Cardiac fibroblast (primary cell): ENCODE measurements around the gene CDH13.

Experiments used
- DNase-seq, 2 donors: peaks; one replicate each; pipeline versions ENCODE4 v3.0.0 to v3.0.0-alpha.2; 2010; ENCODE audit warnings: low read depth in 2 of 2
- H3K4me3 ChIP-seq, 2 donors: replicated peaks in 1 of 2; 1 replicate in 1 of 2; 2 replicates in 1 of 2; pipeline ENCODE4 v1.5.1; 2011; ENCODE audit warnings: low read depth in 2 of 2, low read length in 2 of 2, mild to moderate bottlenecking in 2 of 2, moderate library complexity in 1 of 2
- CTCF ChIP-seq: IDR thresholded peaks from one replicate; pipeline ENCODE4 v1.5.1; 2011; ENCODE audit warnings: low read depth, mild to moderate bottlenecking, low read length, inconsistent platforms

CDH13 gene

GRCh38 chr16:83449861-83450260 is 823.1 kb downstream of the CDH13 start:
- no peak for TF ChIP-seq CTCF
- no peak overlapping the region for H3K4me3 ChIP-seq
- no peak for DNase-seq

DNA sequence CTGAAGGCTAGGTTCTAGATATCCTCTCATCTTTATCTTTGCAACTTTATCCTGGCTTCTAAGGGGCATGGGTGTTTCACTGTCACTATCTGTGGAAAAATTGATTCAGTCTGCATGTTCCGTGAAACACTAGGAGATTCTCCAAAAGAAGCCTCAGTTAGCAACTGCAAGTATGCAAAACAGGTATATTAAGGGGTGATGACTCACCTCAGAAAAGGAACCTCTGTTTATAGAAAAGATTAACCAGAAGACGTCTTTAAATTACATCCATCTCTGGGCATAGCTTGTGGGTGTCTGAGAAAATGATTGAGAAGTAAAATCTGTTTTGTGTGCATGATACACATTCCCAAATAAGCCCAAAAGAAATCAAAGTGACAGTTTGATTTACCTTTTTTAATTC is 827.2 kb downstream of the CDH13 start:
- DNase-seq: no peak
- no peak overlapping the region for H3K4me3 ChIP-seq
- no peak for TF ChIP-seq CTCF

DNA sequence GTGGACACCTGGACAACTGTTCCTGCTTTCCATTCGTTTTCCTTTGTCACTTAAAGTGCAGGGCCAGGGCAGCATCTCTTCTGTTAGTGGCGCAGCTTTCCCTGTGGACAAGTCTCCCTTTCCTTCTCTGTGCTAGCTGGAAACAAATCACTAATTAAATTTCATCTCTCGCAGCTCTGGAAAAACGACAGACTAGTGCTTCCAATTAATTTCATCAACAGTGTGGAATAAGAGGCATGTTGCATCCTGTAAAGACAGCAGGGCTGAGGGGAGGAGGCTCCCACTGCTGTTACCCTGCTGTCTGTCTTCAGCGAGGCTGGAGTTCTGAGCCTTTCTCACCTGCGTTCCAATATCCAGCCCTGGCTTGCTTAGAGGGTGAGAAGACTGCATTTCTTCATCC is 828.9 kb downstream of the CDH13 start:
- no peak for DNase-seq
- TF ChIP-seq CTCF: no peak
- no peak overlapping the region for H3K4me3 ChIP-seq

DNA sequence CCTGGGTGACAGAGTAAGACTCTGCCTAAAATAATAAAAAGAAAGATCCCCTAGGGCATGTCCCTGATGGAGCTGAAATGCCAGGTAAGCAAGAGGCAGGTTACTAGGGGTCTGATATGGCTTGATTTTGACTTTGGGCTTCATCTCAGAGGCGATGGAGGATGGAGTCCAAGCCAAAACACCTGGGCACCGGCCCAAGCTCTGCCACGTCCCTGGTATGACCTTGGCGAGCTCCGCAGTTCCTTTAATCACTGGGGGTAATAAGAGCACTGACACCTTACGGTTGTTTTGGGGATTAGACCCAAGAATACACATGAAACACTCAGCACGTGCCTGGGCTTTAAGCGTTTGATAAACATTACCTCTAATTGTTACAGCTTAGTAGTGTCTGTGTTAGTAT is 830.2 kb downstream of the CDH13 start:
- no peak overlapping the region for H3K4me3 ChIP-seq
- no peak for TF ChIP-seq CTCF
- no peak for DNase-seq

DNA sequence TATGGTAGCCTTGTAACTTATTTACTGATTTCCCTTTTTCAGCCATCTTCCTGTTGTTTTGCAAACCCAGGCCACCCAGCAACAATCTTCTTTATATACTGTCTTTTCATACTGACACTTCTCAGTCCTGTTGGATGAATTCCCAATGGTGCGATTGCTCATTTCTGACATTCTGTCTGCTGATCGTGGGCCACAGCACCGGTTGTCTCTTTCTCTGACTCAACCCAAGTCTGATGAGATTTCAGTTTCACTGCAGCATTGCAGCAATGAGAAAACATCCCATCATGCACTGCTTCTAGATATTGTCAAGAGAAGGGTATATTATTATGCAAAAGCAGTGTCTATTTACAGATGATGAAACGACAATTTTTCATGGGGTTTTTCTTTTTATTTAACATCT is 831.8 kb downstream of the CDH13 start:
- peak; percentile 46 to 83 for DNase-seq
- H3K4me3 ChIP-seq: no peak overlapping the region
- TF ChIP-seq CTCF: no peak

GRCh38 chr16:83464991-83465390 is 838.2 kb downstream of the CDH13 start:
- DNase-seq: no peak
- no peak overlapping the region for H3K4me3 ChIP-seq
- TF ChIP-seq CTCF: no peak

DNA sequence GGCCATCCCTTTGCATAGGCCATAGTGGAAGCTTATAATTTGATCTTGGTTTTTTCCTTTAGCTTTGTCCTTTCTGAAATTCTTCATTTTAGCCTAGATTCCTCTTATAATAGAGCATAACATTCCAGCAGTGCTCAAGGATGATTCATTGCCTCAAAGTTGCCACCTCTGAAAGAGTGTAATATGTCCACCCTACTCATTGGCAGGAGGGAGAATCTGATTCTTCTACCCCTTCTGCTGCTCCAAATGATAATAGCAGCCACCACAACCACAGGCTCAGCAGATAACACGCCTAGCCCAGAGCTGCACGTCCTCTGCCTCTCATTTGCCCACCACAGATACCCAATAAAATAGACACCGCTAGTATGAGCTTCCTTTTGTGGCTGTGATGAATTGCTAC is 843.6 kb downstream of the CDH13 start:
- no peak overlapping the region for H3K4me3 ChIP-seq
- TF ChIP-seq CTCF: no peak
- peak; percentile 5 to 39 for DNase-seq
